KMS-11 (cell line): Measurements from ENCODE around the gene TMPRSS9.
A peak's percentile ranks its signal among the peaks of the same experiment; 100 is the strongest.

Source experiments
- H2AFZ ChIP-seq: fragments of 200-600 bp; sonication (generic); 2 replicates; pipeline ENCODE4 v1.6.1; 2016; ENCODE audit warnings: antibody characterized with exemption, mixed run types, low read depth
- H3K27ac ChIP-seq: fragments of 200-600 bp; sonication (generic); 2 replicates; pipeline ENCODE4 v1.6.1; 2016; ENCODE audit warnings: mild to moderate bottlenecking, mixed run types
- H3K27me3 ChIP-seq: fragments of 200-600 bp; sonication (generic); 2 replicates; pipeline ENCODE4 v1.6.1; 2017; ENCODE audit warnings: mild to moderate bottlenecking, low read depth, mixed run types, moderate library complexity; ENCODE audit not compliant: insufficient read depth
- H3K36me3 ChIP-seq: fragments of 200-600 bp; sonication (generic); 2 replicates; pipeline ENCODE4 v1.6.1; 2017; ENCODE audit warnings: mild to moderate bottlenecking, mixed run types; ENCODE audit not compliant: insufficient read depth
- H3K4me1 ChIP-seq: fragments of 200-600 bp; sonication (generic); 2 replicates; pipeline ENCODE4 v1.6.1; 2016; ENCODE audit warnings: mild to moderate bottlenecking, low read depth, mixed run types; ENCODE audit not compliant: poor library complexity, severe bottlenecking
- H3K4me2 ChIP-seq: fragments of 200-600 bp; sonication (generic); 2 replicates; pipeline ENCODE4 v1.7.0; 2016; ENCODE audit warnings: mild to moderate bottlenecking, mixed run types
- H3K4me3 ChIP-seq: fragments of 200-600 bp; sonication (generic); IDR thresholded peaks from 2 replicates; pipeline ENCODE4 v1.6.1; 2017; ENCODE audit warnings: low read depth, low read length, mixed read lengths; ENCODE audit not compliant: insufficient read depth
- H3K79me2 ChIP-seq: fragments of 200-600 bp; sonication (generic); 2 replicates; pipeline ENCODE4 v1.6.1; 2016; ENCODE audit warnings: low read depth, mixed run types; ENCODE audit not compliant: insufficient read depth
- H3K9ac ChIP-seq: fragments of 200-600 bp; sonication (generic); 2 replicates; pipeline ENCODE4 v1.6.1; 2016; ENCODE audit warnings: mild to moderate bottlenecking, mixed run types
- H4K20me1 ChIP-seq: fragments of 200-600 bp; sonication (generic); 2 replicates; pipeline ENCODE4 v1.6.1; 2016; ENCODE audit warnings: mild to moderate bottlenecking, mixed run types; ENCODE audit not compliant: insufficient read depth
- TF ChIP-seq, protein P1 (sequence below): fragments of 200-600 bp; sonication (generic); conservative IDR thresholded peaks from 2 replicates; pipeline ENCODE4 v1.6.1; 2017; ENCODE audit warnings: low read depth, mild to moderate bottlenecking, antibody characterized with exemption, low read length, moderate library complexity, mixed read lengths

Gene TMPRSS9

DNA sequence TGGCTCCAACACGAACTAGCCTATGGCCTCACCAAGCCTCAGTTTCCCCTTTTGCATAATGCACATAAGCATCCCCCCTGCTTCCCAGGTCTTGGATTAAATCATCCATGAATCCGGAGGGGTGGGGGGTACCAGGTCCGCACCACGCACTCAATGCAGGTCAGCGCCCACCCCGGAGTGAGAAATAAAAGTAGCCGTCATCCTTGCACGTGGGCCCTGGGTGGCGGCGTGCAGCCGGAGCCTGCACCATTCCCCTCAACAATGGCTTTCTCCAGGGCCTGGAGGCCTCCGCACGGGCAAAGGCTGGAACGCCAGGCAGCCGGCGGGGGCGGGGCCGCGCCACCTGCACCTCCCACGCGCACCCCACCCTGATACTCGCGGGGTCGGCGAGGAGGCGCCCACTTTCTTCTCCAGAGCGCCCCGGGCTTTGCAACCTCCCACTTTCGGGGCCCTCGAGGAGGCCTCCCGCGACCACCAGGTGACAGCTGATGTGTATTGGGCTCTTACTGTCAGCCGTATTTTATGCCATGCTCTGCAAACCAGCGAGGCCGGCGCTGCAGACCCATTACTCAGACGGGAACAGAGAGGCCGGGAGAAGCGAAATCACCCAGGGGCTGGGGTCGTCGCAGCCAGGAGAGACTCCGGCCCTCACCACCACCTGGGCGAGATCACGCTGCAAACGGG is 115.1 kb downstream of the TMPRSS9 start:
- H3K79me2 ChIP-seq = peaks cover 31% of the 10 kb centered on the region
- H4K20me1 ChIP-seq = peaks cover 4% of the 10 kb centered on the region
- peak overlapping the region; percentile 45 for H3K27ac ChIP-seq
- peak overlapping the region; percentile 77 for H2AFZ ChIP-seq
- H3K4me3 ChIP-seq = no peak overlapping the region
- H3K4me2 ChIP-seq = peak overlapping the region; percentile 71
- TF ChIP-seq, protein P1, sequence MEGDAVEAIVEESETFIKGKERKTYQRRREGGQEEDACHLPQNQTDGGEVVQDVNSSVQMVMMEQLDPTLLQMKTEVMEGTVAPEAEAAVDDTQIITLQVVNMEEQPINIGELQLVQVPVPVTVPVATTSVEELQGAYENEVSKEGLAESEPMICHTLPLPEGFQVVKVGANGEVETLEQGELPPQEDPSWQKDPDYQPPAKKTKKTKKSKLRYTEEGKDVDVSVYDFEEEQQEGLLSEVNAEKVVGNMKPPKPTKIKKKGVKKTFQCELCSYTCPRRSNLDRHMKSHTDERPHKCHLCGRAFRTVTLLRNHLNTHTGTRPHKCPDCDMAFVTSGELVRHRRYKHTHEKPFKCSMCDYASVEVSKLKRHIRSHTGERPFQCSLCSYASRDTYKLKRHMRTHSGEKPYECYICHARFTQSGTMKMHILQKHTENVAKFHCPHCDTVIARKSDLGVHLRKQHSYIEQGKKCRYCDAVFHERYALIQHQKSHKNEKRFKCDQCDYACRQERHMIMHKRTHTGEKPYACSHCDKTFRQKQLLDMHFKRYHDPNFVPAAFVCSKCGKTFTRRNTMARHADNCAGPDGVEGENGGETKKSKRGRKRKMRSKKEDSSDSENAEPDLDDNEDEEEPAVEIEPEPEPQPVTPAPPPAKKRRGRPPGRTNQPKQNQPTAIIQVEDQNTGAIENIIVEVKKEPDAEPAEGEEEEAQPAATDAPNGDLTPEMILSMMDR = no peak
- H3K36me3 ChIP-seq = no peaks in the 10 kb centered on the region
- H3K27me3 ChIP-seq = no peaks in the 10 kb centered on the region
- H3K4me1 ChIP-seq = peaks cover 29% of the 10 kb centered on the region
- peak overlapping the region; percentile 54; the same call in 1 of the 2 replicates for H3K9ac ChIP-seq
